Central memory CD8-positive, alpha-beta T cell (primary cell): ENCODE measurements around the gene MRPS11.

ENCODE experiments used
- ATAC-seq: fragments of 150-1000 bp; cut with Tn5 transposase; replicated peaks from 2 replicates; pipeline ENCODE4 v1.10.0; 2022; ENCODE audit warnings: mild to moderate bottlenecking, moderate FRiP score, moderate number of reproducible peaks; ENCODE audit not compliant: poor library complexity, severe bottlenecking; ENCODE audit errors: extremely low read depth
- DNase-seq, 2 donors: peaks; one replicate each; pipeline ENCODE4 v3.0.0; 2021; ENCODE audit warnings: low spot score in 2 of 2
- H3K27ac Mint-ChIP-seq: one replicate; pipeline ENCODE4 v1.8.0; 2022; ENCODE audit warnings: low read depth, mild to moderate bottlenecking, moderate library complexity, mixed read lengths
- H3K27me3 Mint-ChIP-seq: one replicate; pipeline ENCODE4 v1.8.0; 2022; ENCODE audit warnings: mixed read lengths
- H3K36me3 Mint-ChIP-seq: one replicate; pipeline ENCODE4 v1.8.0; 2022; ENCODE audit warnings: mild to moderate bottlenecking, moderate library complexity, mixed read lengths; ENCODE audit not compliant: insufficient read depth
- H3K4me1 Mint-ChIP-seq: one replicate; pipeline ENCODE4 v1.8.0; 2022; ENCODE audit warnings: mixed read lengths
- H3K4me3 Mint-ChIP-seq: one replicate; pipeline ENCODE4 v1.8.0; 2022; ENCODE audit warnings: mild to moderate bottlenecking, moderate library complexity, mixed read lengths
- H3K9me3 Mint-ChIP-seq: one replicate; pipeline ENCODE4 v1.8.0; 2022; ENCODE audit warnings: mixed read lengths

Gene MRPS11

GRCh38 chr15:88484682-88485331 lies 17.3 kb downstream of the MRPS11 start:
- ATAC-seq, result no peak
- peaks cover 3% of the 10 kb centered on the region for H3K36me3 Mint-ChIP-seq
- H3K27me3 Mint-ChIP-seq, result no peaks in the 10 kb centered on the region
- no peaks in the 10 kb centered on the region for H3K9me3 Mint-ChIP-seq
- H3K4me3 Mint-ChIP-seq, result no peak overlapping the region
- no peak overlapping the region for H3K27ac Mint-ChIP-seq
- no peak for DNase-seq
- H3K4me1 Mint-ChIP-seq, result peaks cover 5% of the 10 kb centered on the region

DNA sequence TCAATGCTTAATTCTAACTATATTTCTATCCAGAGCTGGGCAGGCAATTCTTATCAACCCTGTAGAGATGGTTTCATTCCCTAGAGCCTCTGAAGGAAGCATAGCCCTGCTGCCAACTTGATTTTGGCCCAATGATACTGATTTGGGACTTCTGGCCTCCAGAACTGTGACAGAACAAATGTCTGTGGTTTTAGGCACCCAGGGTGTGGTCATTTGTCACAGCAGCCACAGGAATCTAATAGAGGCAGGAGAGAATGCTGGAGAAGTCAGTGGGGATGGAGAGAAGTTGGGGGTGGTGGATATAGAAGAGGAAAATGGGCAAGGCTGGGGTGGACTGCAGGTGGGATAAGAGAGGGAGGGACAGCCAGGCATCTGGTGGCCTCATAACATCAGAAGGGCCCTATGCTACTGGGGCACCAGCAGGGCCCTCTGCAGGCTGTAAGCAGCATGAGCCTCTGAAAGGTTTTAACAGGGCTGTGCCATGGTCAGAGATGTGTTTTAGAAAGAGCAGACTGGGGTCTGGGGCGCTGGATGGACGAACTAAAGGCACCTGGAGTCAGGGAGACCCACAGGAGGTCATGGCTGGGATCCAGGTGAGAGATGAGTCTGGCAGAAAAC lies 19.8 kb downstream of the MRPS11 start:
- Mint-ChIP-seq H3K27ac (no peak overlapping the region), H3K27me3 (no peaks in the 10 kb centered on the region), H3K36me3 (peaks cover 4% of the 10 kb centered on the region), H3K4me3 (no peak overlapping the region), H3K4me1 (peaks cover 5% of the 10 kb centered on the region), H3K9me3 (no peaks in the 10 kb centered on the region)
- no peak for ATAC-seq
- DNase-seq, result no peak

GRCh38 chr15:88487796-88488523 lies 20.5 kb downstream of the MRPS11 start:
- Mint-ChIP-seq H3K9me3 (no peaks in the 10 kb centered on the region), H3K4me3 (no peak overlapping the region), H3K36me3 (peaks cover 4% of the 10 kb centered on the region), H3K27me3 (no peaks in the 10 kb centered on the region), H3K4me1 (peaks cover 5% of the 10 kb centered on the region), H3K27ac (no peak overlapping the region)
- no peak for ATAC-seq
- DNase-seq, result no peak

- no peaks in the 10 kb centered on the region for H3K9me3 Mint-ChIP-seq
- H3K27me3 Mint-ChIP-seq, result no peaks in the 10 kb centered on the region
- H3K36me3 Mint-ChIP-seq, result peaks cover 4% of the 10 kb centered on the region
- H3K4me3 Mint-ChIP-seq, result no peak overlapping the region
- peaks cover 5% of the 10 kb centered on the region for H3K4me1 Mint-ChIP-seq
- H3K27ac Mint-ChIP-seq, result no peak overlapping the region
- ATAC-seq (no peak), DNase-seq (no peak)
Observed at GRCh38 chr15:88489321-88489720, 21.8 kb downstream of the MRPS11 start.

DNA sequence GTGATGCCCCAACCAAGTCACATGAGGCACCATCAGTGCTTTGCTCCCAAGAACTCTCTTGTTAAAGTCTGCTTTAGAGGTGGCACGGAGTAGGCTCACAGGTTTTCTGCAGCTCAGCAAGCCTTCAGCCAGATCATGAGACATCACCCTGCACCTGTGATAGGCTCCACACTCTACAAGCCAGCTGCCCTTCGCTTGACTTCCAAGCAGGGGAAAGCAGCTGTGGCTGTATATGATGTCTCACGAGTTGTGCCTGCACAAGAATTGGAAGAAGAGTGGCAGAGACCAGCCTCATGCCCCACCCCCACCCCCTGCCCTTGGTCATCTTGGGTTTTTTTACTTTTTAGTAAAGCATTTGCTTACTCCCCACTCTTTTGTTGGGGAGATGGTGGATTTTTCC lies 22.5 kb downstream of the MRPS11 start:
- H3K9me3 Mint-ChIP-seq, result no peaks in the 10 kb centered on the region
- peaks cover 5% of the 10 kb centered on the region for H3K4me1 Mint-ChIP-seq
- H3K4me3 Mint-ChIP-seq, result no peak overlapping the region
- no peak for ATAC-seq
- no peak for DNase-seq
- H3K27me3 Mint-ChIP-seq, result no peaks in the 10 kb centered on the region
- H3K36me3 Mint-ChIP-seq, result peaks cover 4% of the 10 kb centered on the region
- no peak overlapping the region for H3K27ac Mint-ChIP-seq

- Mint-ChIP-seq H3K27me3 (no peaks in the 10 kb centered on the region), H3K36me3 (peaks cover 6% of the 10 kb centered on the region), H3K9me3 (no peaks in the 10 kb centered on the region), H3K4me3 (no peak overlapping the region), H3K4me1 (peaks cover 5% of the 10 kb centered on the region), H3K27ac (no peak overlapping the region)
- no peak for DNase-seq
- no peak for ATAC-seq
Observed at GRCh38 chr15:88491158-88491557, 23.6 kb downstream of the MRPS11 start.

- Mint-ChIP-seq H3K36me3 (peaks cover 3% of the 10 kb centered on the region), H3K27ac (no peak overlapping the region)
Observed at GRCh38 chr15:88493844-88494243, 26.3 kb downstream of the MRPS11 start.

DNA sequence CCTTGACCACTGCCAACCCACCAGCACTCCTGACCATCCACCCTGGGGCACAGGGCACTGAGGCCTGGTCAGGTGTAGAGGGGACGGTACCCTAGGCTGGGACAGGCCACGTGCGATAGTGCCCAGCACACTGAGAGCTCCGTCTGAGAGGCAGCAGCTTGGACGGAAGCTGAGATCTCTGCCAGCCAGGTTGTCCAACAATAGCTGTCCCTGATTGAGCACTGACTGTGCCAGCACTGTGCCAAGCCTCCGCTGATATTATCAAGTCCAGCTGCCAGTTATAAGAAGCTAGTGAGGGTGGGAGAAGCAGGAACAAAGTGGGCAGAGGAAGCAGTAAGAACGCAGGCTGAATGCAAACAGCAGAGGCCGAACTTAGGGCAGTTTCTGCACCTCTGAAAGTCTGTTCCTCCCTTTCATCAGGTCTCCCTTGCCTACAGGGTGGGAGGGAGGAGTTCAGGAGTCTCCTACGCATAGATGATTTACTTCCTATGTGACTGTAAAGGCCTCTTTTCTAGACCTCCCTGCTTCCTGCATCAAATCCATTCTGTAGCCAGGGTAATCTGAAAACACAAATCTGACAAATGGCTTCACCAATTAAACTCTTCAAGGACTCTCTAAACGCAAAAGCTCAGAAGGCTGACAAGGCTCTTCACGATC lies 29.7 kb downstream of the MRPS11 start:
- Mint-ChIP-seq H3K9me3 (no peaks in the 10 kb centered on the region), H3K4me1 (no peaks in the 10 kb centered on the region), H3K27ac (no peak overlapping the region), H3K36me3 (peaks cover 2% of the 10 kb centered on the region), H3K4me3 (no peak overlapping the region), H3K27me3 (no peaks in the 10 kb centered on the region)
- DNase-seq (no peak), ATAC-seq (no peak)

More at GRCh38 chr15:88493844-88494243, 26.3 kb downstream of the MRPS11 start:
- no peaks in the 10 kb centered on the region for H3K9me3 Mint-ChIP-seq
- no peak for DNase-seq
- no peaks in the 10 kb centered on the region for H3K4me1 Mint-ChIP-seq
- H3K27me3 Mint-ChIP-seq, result no peaks in the 10 kb centered on the region
- no peak overlapping the region for H3K4me3 Mint-ChIP-seq
- no peak for ATAC-seq

DNA sequence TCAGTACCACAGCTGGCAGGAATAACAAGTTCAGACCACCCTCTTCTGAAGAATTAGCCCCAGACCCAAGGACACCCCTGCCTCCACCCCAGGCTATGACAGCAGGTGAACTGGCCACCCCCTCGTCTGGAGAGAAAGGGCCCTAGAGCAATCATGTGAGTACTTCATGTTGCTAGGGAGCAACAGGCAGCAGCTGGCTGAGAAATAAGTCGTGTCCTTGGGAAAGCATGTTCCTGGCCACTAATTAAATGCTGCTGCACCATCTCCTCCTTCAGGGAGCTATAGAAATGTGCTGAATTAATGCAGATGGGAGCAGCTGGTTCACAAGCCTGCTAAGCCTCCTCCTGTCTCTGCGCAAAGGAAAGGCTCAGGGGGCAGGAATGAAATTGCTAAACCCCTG lies 31.5 kb downstream of the MRPS11 start:
- no peaks in the 10 kb centered on the region for H3K27me3 Mint-ChIP-seq
- H3K4me3 Mint-ChIP-seq, result no peak overlapping the region
- no peak for DNase-seq
- H3K9me3 Mint-ChIP-seq, result no peaks in the 10 kb centered on the region
- no peaks in the 10 kb centered on the region for H3K4me1 Mint-ChIP-seq
- H3K36me3 Mint-ChIP-seq, result peaks cover 3% of the 10 kb centered on the region
- no peak overlapping the region for H3K27ac Mint-ChIP-seq
- no peak for ATAC-seq

GRCh38 chr15:88504445-88504844 lies 36.9 kb downstream of the MRPS11 start:
- DNase-seq (no peak), ATAC-seq (no peak)
- Mint-ChIP-seq H3K9me3 (no peaks in the 10 kb centered on the region), H3K4me3 (no peak overlapping the region), H3K27me3 (no peaks in the 10 kb centered on the region), H3K27ac (no peak overlapping the region), H3K36me3 (peaks cover 6% of the 10 kb centered on the region), H3K4me1 (no peaks in the 10 kb centered on the region)

- no peak for DNase-seq
- Mint-ChIP-seq H3K9me3 (no peaks in the 10 kb centered on the region), H3K4me1 (no peaks in the 10 kb centered on the region), H3K27ac (no peak overlapping the region), H3K36me3 (peaks cover 9% of the 10 kb centered on the region), H3K27me3 (no peaks in the 10 kb centered on the region), H3K4me3 (no peak overlapping the region)
- no peak for ATAC-seq
Observed at GRCh38 chr15:88505721-88506120, 38.2 kb downstream of the MRPS11 start.

- H3K4me1 Mint-ChIP-seq, result no peaks in the 10 kb centered on the region
- ATAC-seq (no peak), DNase-seq (no peak)
- peaks cover 11% of the 10 kb centered on the region for H3K36me3 Mint-ChIP-seq
- no peaks in the 10 kb centered on the region for H3K9me3 Mint-ChIP-seq
- H3K4me3 Mint-ChIP-seq, result no peak overlapping the region
- H3K27ac Mint-ChIP-seq, result no peak overlapping the region
- no peaks in the 10 kb centered on the region for H3K27me3 Mint-ChIP-seq
Observed at GRCh38 chr15:88506628-88507027, 39.1 kb downstream of the MRPS11 start.
